SK-N-SH (cell line): Measurements from ENCODE around the gene ATP2B2. TPM values are rescaled to one million over a fixed set of nuclear protein-coding genes. Genes with fewer than 3 reads are reported as not detected.

Experiments used
- CTCF ChIA-PET: fragments of 300-600, 350-600 bp; formaldehyde crosslinking; extraction: SDS; loops from one replicate; lab custom pipeline; 2021; lab: Yijun Ruan, JAX
- POLR2A ChIA-PET: fragments of 350-600 bp; sonication (Branson Sonifier 250); formaldehyde crosslinking; extraction: SDS; loops from one replicate; lab custom pipeline; 2020; ENCODE audit warnings: antibody characterized with exemption, inconsistent platforms; lab: Yijun Ruan, JAX
- DNase-seq: peaks from one replicate; pipeline ENCODE4 v3.0.0; 2012
- H2AFZ ChIP-seq: fragments of 200-600 bp; sonication (generic); 2 replicates; pipeline ENCODE4 v1.8.1; 2016; ENCODE audit warnings: antibody characterized with exemption, mild to moderate bottlenecking, low read depth
- H3F3A ChIP-seq: fragments of 200-600 bp; sonication (generic); replicated peaks from 2 replicates; pipeline ENCODE3; 2016; ENCODE audit warnings: antibody characterized with exemption, mild to moderate bottlenecking; ENCODE audit not compliant: insufficient read depth
- H3K27ac ChIP-seq, 2 experiments: fragments of 200-500 bp in 1 of 2; fragments of 200-600 bp in 1 of 2; sonication (Bioruptor generic) in 1 of 2; sonication (generic), shearing (Covaris generic) in 1 of 2; 2 replicates each; pipeline versions ENCODE4 v1.5.1 to v1.6.1; 2014 to 2016; ENCODE audit warnings: low read depth in 2 of 2, inconsistent platforms in 1 of 2, low read length in 1 of 2, mild to moderate bottlenecking in 1 of 2, mixed read lengths in 1 of 2
- H3K27me3 ChIP-seq: fragments of 200-600 bp; sonication (generic), shearing (Covaris generic); 2 replicates; pipeline ENCODE4 v1.6.1; 2016; ENCODE audit warnings: mixed run types; ENCODE audit not compliant: insufficient read depth
- H3K36me3 ChIP-seq, 2 experiments: fragments of 200-500 bp in 1 of 2; fragments of 200-600 bp in 1 of 2; sonication (Bioruptor generic) in 1 of 2; sonication (generic) in 1 of 2; replicated peaks in 1 of 2; 2 replicates each; pipeline versions ENCODE3 to v1.5.1; 2014 to 2016; ENCODE audit warnings: low read length in 1 of 2, mild to moderate bottlenecking in 1 of 2; ENCODE audit not compliant: insufficient read depth in 2 of 2, control insufficient read depth in 1 of 2
- H3K4me1 ChIP-seq, 2 experiments: fragments of 200-500 bp in 1 of 2; fragments of 200-600 bp in 1 of 2; sonication (Bioruptor generic) in 1 of 2; sonication (generic), shearing (Covaris generic) in 1 of 2; 2 replicates each; pipeline versions ENCODE4 v1.5.1 to v1.6.1; 2014 to 2016; ENCODE audit warnings: low read depth in 1 of 2, low read length in 1 of 2, mixed run types in 1 of 2; ENCODE audit not compliant: insufficient read depth in 2 of 2, control insufficient read depth in 1 of 2
- H3K4me2 ChIP-seq: fragments of 200-600 bp; sonication (generic), shearing (Covaris generic); 2 replicates; pipeline ENCODE4 v1.6.1; 2017; ENCODE audit warnings: mixed run types
- H3K4me3 ChIP-seq, 2 experiments: fragments of 200-500 bp in 1 of 2; fragments of 200-600 bp in 1 of 2; sonication (Bioruptor generic) in 1 of 2; sonication (generic), shearing (Covaris generic) in 1 of 2; 2 replicates each; pipeline versions ENCODE4 v1.5.1 to v1.8.1; 2014 to 2016; ENCODE audit warnings: low read depth in 2 of 2, inconsistent platforms in 1 of 2, low read length in 1 of 2, mild to moderate bottlenecking in 1 of 2, mixed read lengths in 1 of 2, moderate library complexity in 1 of 2
- H3K79me2 ChIP-seq: fragments of 200-600 bp; sonication (generic); 2 replicates; pipeline ENCODE4 v1.8.1; 2017; ENCODE audit warnings: mild to moderate bottlenecking; ENCODE audit not compliant: insufficient read depth
- H3K9ac ChIP-seq: fragments of 200-600 bp; sonication (generic); 2 replicates; pipeline ENCODE4 v1.6.1; 2017; ENCODE audit warnings: mixed run types
- H3K9me2 ChIP-seq: fragments of 200-600 bp; sonication (generic); 2 replicates; pipeline ENCODE4 v1.6.1; 2017; ENCODE audit warnings: mixed run types
- H3K9me3 ChIP-seq: fragments of 200-600 bp; sonication (generic); 2 replicates; pipeline ENCODE4 v1.6.1; 2017; ENCODE audit warnings: mixed run types, mild to moderate bottlenecking, moderate library complexity
- H4K20me1 ChIP-seq: fragments of 200-600 bp; sonication (generic); 2 replicates; pipeline ENCODE4 v1.6.1; 2017; ENCODE audit warnings: mild to moderate bottlenecking, mixed run types; ENCODE audit not compliant: insufficient read depth
- CHD2 ChIP-seq: fragments of 150-350 bp; IDR thresholded peaks from 2 replicates; pipeline ENCODE4 v1.6.1; 2018; ENCODE audit warnings: low read length; ENCODE audit not compliant: partially characterized antibody
- EP300 ChIP-seq, 2 experiments: IDR thresholded peaks; 2 replicates each; pipeline versions ENCODE4 v1.4.0 to v1.6.1; 2012; ENCODE audit warnings: borderline replicate concordance in 1 of 2, low read depth in 1 of 2, low read length in 1 of 2
- EZH2phosphoT487 ChIP-seq: fragments of 200-600 bp; sonication (generic); IDR thresholded peaks from 2 replicates; pipeline ENCODE4 v1.6.1; 2017; ENCODE audit warnings: low read depth, mixed run types, mild to moderate bottlenecking, antibody characterized with exemption, moderate library complexity, borderline replicate concordance
- FOXJ3 ChIP-seq: sonication (generic); formaldehyde crosslinking; IDR thresholded peaks from 2 replicates; pipeline ENCODE4 v1.5.1; 2020; ENCODE audit warnings: mild to moderate bottlenecking, missing genetic modification reagents
- GABPA ChIP-seq: IDR thresholded peaks from 2 replicates; pipeline ENCODE4 v1.4.0; 2012; ENCODE audit warnings: low read depth, mild to moderate bottlenecking
- GATA2 ChIP-seq: sonication (generic); formaldehyde crosslinking; IDR thresholded peaks from 2 replicates; pipeline ENCODE4 v1.5.0; 2020; ENCODE audit warnings: mild to moderate bottlenecking, missing genetic modification reagents
- MEF2A ChIP-seq: IDR thresholded peaks from 2 replicates; pipeline ENCODE4 v1.4.0; 2012; ENCODE audit warnings: low read depth, borderline replicate concordance
- NFIC ChIP-seq: IDR thresholded peaks from 2 replicates; pipeline ENCODE4 v1.4.0; 2012; ENCODE audit warnings: borderline replicate concordance
- NRF1 ChIP-seq: IDR thresholded peaks from 2 replicates; pipeline ENCODE4 v1.6.1; 2012; ENCODE audit warnings: low read depth, mild to moderate bottlenecking, low read length
- RXRA ChIP-seq: IDR thresholded peaks from 2 replicates; pipeline ENCODE4 v1.4.0; 2012; ENCODE audit warnings: low read depth, mild to moderate bottlenecking, borderline replicate concordance
- SIN3A ChIP-seq: IDR thresholded peaks from 2 replicates; pipeline ENCODE4 v1.6.1; 2012; ENCODE audit warnings: low read depth, mild to moderate bottlenecking, low read length, moderate library complexity, borderline replicate concordance
- SMC3 ChIP-seq: IDR thresholded peaks from 2 replicates; pipeline ENCODE4 v1.6.1; 2012; ENCODE audit warnings: low read depth, low read length, improper control_type of control experiment
- TAF1 ChIP-seq: IDR thresholded peaks from 2 replicates; pipeline ENCODE4 v1.6.1; 2012; ENCODE audit warnings: low read depth, mild to moderate bottlenecking, low read length, moderate library complexity, borderline replicate concordance
- TCF12 ChIP-seq: IDR thresholded peaks from 2 replicates; pipeline ENCODE4 v1.4.0; 2012
- WGBS: methylation state at CpG from one replicate; pipeline ENCODE4 v1.1.6; 2017; ENCODE audit warnings: low lambda C conversion rate; 5-methylcytosine and 5-hydroxymethylcytosine counted together
- polyA plus RNA-seq, 3 experiments: library from polyadenylated mRNA; depleted of rRNA; stranded (reverse); fragments of >200 nt; gene quantifications; 2 replicates each; pipeline ENCODE4 v1.2.3, GENCODE V29; 2012
- TF ChIP-seq, protein P1 (sequence below): IDR thresholded peaks from 2 replicates; pipeline ENCODE4 v1.4.0; 2012; ENCODE audit warnings: low read depth
- TF ChIP-seq, protein P2 (sequence below): fragments of 150-350 bp; IDR thresholded peaks from 2 replicates; pipeline ENCODE4 v1.6.1; 2016; ENCODE audit warnings: mild to moderate bottlenecking, low read depth, low read length
- TF ChIP-seq, protein P3 (sequence below): IDR thresholded peaks from 2 replicates; pipeline ENCODE4 v1.4.0; 2012; ENCODE audit warnings: low read depth, borderline replicate concordance
- TF ChIP-seq, protein P4 (sequence below): IDR thresholded peaks from 2 replicates; pipeline ENCODE4 v1.4.0; 2012; ENCODE audit warnings: low read depth, borderline replicate concordance
- TF ChIP-seq, protein P5 (sequence below): fragments of 200-600 bp; sonication (generic); IDR thresholded peaks from 2 replicates; pipeline ENCODE4 v1.6.1; 2017; ENCODE audit warnings: antibody characterized with exemption, mild to moderate bottlenecking, moderate library complexity

Gene ATP2B2
- polyA plus RNA-seq, 1 of the 3 experiments (the other 2 are of a cell fraction): 0.15 TPM

DNA sequence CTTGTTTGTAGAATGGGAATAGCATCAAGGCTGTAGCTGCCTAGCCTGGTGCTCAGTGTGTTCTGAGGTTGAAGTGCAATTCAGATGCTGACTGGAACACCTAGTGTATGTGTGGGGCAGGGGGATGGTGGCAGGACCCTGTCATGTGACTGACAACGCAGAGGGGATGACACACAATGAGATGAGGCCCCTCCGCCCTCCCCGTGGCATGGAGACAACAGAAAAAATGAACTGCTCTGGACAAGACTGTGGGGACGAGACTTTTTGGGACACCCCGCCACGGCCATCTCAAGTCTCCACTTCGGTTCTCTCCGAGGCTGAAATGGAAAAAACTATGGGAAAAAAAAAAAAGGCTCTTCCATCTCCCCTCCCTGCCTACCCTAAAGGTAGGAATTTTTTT, 174.1 kb downstream of the ATP2B2 start:
- Histone ChIP-seq H4K20me1 (no peaks in the 10 kb centered on the region), H2AFZ (no peak overlapping the region)

More for the DNA sequence above, 174.1 kb downstream of the ATP2B2 start:
- no peaks in the 10 kb centered on the region for H3K9me2 ChIP-seq
- 54% methylated on average over 8 of the region's 8 CpGs for WGBS
- no peaks in the 10 kb centered on the region for H3K79me2 ChIP-seq
- H3K9ac ChIP-seq: no peak overlapping the region
- ChIA-PET CTCF (interaction anchor here (4.2 kb wide), 1 partner anchor 12 kb away, joined by 16 read pairs; no protein-coding TSS in a partner anchor), POLR2A (interaction anchor here (1.4 kb wide), 1 partner anchor 10 kb away, joined by 6 read pairs; the partner anchor contains the start of gene SEC13)
- no peak for DNase-seq
- no peaks in the 10 kb centered on the region for H3K4me1 ChIP-seq
- no peak overlapping the region for H3K27ac ChIP-seq
- no peaks in the 10 kb centered on the region for H3K9me3 ChIP-seq
- peaks cover 47% of the 10 kb centered on the region; the same call in 1 of the 2 replicates for H3K27me3 ChIP-seq
- no peak overlapping the region for H3K4me2 ChIP-seq
- TF ChIP-seq TAF1 (no peak), GATA2 (CRISPR knock-in tag) (no peak), CHD2 (no peak), GABPA (no peak), FOXJ3 (no peak), EZH2phosphoT487 (no peak), EP300 (IDR thresholded peaks at IDR 0.05; ENCODE audit: borderline replicate concordance in 1 of 2, low read depth in 1 of 2, low read length in 1 of 2) (no peak), MEF2A (no peak), SMC3 (no peak), SIN3A (no peak), RXRA (no peak), NRF1 (no peak), TCF12 (no peak), NFIC (no peak)
- TF ChIP-seq, protein P1, sequence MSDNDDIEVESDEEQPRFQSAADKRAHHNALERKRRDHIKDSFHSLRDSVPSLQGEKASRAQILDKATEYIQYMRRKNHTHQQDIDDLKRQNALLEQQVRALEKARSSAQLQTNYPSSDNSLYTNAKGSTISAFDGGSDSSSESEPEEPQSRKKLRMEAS: no peak
- TF ChIP-seq, protein P2, sequence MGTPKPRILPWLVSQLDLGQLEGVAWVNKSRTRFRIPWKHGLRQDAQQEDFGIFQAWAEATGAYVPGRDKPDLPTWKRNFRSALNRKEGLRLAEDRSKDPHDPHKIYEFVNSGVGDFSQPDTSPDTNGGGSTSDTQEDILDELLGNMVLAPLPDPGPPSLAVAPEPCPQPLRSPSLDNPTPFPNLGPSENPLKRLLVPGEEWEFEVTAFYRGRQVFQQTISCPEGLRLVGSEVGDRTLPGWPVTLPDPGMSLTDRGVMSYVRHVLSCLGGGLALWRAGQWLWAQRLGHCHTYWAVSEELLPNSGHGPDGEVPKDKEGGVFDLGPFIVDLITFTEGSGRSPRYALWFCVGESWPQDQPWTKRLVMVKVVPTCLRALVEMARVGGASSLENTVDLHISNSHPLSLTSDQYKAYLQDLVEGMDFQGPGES: no peak
- TF ChIP-seq, protein P3, sequence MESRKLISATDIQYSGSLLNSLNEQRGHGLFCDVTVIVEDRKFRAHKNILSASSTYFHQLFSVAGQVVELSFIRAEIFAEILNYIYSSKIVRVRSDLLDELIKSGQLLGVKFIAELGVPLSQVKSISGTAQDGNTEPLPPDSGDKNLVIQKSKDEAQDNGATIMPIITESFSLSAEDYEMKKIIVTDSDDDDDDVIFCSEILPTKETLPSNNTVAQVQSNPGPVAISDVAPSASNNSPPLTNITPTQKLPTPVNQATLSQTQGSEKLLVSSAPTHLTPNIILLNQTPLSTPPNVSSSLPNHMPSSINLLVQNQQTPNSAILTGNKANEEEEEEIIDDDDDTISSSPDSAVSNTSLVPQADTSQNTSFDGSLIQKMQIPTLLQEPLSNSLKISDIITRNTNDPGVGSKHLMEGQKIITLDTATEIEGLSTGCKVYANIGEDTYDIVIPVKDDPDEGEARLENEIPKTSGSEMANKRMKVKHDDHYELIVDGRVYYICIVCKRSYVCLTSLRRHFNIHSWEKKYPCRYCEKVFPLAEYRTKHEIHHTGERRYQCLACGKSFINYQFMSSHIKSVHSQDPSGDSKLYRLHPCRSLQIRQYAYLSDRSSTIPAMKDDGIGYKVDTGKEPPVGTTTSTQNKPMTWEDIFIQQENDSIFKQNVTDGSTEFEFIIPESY: no peak
- TF ChIP-seq, protein P4, sequence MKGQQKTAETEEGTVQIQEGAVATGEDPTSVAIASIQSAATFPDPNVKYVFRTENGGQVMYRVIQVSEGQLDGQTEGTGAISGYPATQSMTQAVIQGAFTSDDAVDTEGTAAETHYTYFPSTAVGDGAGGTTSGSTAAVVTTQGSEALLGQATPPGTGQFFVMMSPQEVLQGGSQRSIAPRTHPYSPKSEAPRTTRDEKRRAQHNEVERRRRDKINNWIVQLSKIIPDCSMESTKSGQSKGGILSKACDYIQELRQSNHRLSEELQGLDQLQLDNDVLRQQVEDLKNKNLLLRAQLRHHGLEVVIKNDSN: no peak
- TF ChIP-seq, protein P5, sequence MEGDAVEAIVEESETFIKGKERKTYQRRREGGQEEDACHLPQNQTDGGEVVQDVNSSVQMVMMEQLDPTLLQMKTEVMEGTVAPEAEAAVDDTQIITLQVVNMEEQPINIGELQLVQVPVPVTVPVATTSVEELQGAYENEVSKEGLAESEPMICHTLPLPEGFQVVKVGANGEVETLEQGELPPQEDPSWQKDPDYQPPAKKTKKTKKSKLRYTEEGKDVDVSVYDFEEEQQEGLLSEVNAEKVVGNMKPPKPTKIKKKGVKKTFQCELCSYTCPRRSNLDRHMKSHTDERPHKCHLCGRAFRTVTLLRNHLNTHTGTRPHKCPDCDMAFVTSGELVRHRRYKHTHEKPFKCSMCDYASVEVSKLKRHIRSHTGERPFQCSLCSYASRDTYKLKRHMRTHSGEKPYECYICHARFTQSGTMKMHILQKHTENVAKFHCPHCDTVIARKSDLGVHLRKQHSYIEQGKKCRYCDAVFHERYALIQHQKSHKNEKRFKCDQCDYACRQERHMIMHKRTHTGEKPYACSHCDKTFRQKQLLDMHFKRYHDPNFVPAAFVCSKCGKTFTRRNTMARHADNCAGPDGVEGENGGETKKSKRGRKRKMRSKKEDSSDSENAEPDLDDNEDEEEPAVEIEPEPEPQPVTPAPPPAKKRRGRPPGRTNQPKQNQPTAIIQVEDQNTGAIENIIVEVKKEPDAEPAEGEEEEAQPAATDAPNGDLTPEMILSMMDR: no peak
- TF ChIP-seq, all 33 proteins: peak for 0
- no peaks in the 10 kb centered on the region for H3K36me3 ChIP-seq
- no peak overlapping the region for H3K4me3 ChIP-seq
- no peaks in the 10 kb centered on the region for H3F3A ChIP-seq
